Endothelial cell of umbilical vein (primary cell): Measurements from ENCODE around the gene PRKG1. TPM values are rescaled to one million over a fixed set of nuclear protein-coding genes. Genes with fewer than 3 reads are reported as not detected.
A peak's percentile ranks its signal among the peaks of the same experiment; 100 is the strongest.

Experiments
- BruUV-seq: library from RNA; stranded (reverse); fragments of 400-500 nt; replicated peaks from 2 replicates; lab custom pipeline; 2021; lab: Mats Ljungman, UMichigan
- CTCF ChIA-PET: fragments of 300-600, 350-600 bp; sonication (Branson Sonifier 250); formaldehyde crosslinking; loops from one replicate; lab custom pipeline; 2021; ENCODE audit warnings: antibody characterized with exemption, inconsistent platforms; lab: Charles Lee
- POLR2A ChIA-PET: fragments of 300-600, 350-600 bp; sonication (Branson Sonifier 250); formaldehyde crosslinking; loops from one replicate; lab custom pipeline; 2021; ENCODE audit warnings: antibody characterized with exemption, inconsistent platforms; lab: Charles Lee
- DNase-seq: peaks from one replicate; pipeline ENCODE4 v3.0.0-alpha.2; 2011; ENCODE audit warnings: low read depth, low spot score
- FAIRE-seq: peaks from 2 replicates; lab custom pipeline; 2011; peaks lifted over from hg19 to GRCh38; lab: Jason Lieb, UNC
- H2AFZ ChIP-seq: 2 replicates; pipeline ENCODE4 v1.6.0; 2012; ENCODE audit warnings: low read depth, low read length, control low read depth, inconsistent platforms
- H3K27ac ChIP-seq: 2 replicates; pipeline ENCODE4 v1.5.1; 2011; ENCODE audit warnings: low read depth, mild to moderate bottlenecking, control low read depth, low read length, moderate library complexity; ENCODE audit not compliant: insufficient read depth
- H3K27me3 ChIP-seq, 2 experiments: 2 replicates each; pipeline versions ENCODE4 v1.6.0 to v1.6.1; 2011; ENCODE audit warnings: low read length in 2 of 2, mixed read lengths in 1 of 2; ENCODE audit not compliant: control insufficient read depth in 2 of 2, insufficient read depth in 2 of 2
- H3K36me3 ChIP-seq, 2 experiments: 2 replicates in 1 of 2; 3 replicates in 1 of 2; pipeline ENCODE4 v1.5.1; 2011; ENCODE audit warnings: low read length in 2 of 2, mild to moderate bottlenecking in 1 of 2, moderate library complexity in 1 of 2; ENCODE audit not compliant: control insufficient read depth in 2 of 2, insufficient read depth in 2 of 2; ENCODE audit errors: extremely low read depth in 1 of 2
- H3K4me1 ChIP-seq: 3 replicates; pipeline ENCODE4 v1.5.1; 2011; ENCODE audit warnings: mild to moderate bottlenecking, low read length; ENCODE audit not compliant: control insufficient read depth, insufficient read depth; ENCODE audit errors: extremely low read depth
- H3K4me2 ChIP-seq: 2 replicates; pipeline ENCODE4 v1.6.1; 2011; ENCODE audit warnings: low read length, control low read depth, mixed read lengths; ENCODE audit not compliant: insufficient read depth
- H3K4me3 ChIP-seq, 3 experiments: fragments of 200-600 bp in 1 of 3; sonication (generic), shearing (Covaris generic) in 1 of 3; replicated peaks in 1 of 3; 2 replicates each; pipeline ENCODE4 v1.5.1; 2011 to 2016; ENCODE audit warnings: control low read depth in 3 of 3, low read length in 3 of 3, mild to moderate bottlenecking in 2 of 3, inconsistent platforms in 1 of 3, low read depth in 1 of 3, moderate library complexity in 1 of 3; ENCODE audit not compliant: insufficient read depth in 1 of 3
- H3K79me2 ChIP-seq: 2 replicates; pipeline ENCODE4 v1.6.0; 2012; ENCODE audit warnings: low read length, inconsistent platforms; ENCODE audit not compliant: control insufficient read depth, insufficient read depth
- H3K9ac ChIP-seq: replicated peaks from 2 replicates; pipeline ENCODE3; 2011; ENCODE audit warnings: low read length, control low read depth; ENCODE audit not compliant: insufficient read depth; ENCODE audit errors: extremely low read depth
- H3K9me1 ChIP-seq: replicated peaks from 3 replicates; pipeline ENCODE4 v1.6.0; 2011; ENCODE audit warnings: mild to moderate bottlenecking, low read length; ENCODE audit not compliant: control insufficient read depth, insufficient read depth; ENCODE audit errors: extremely low read depth
- H3K9me3 ChIP-seq: replicated peaks from 2 replicates; pipeline ENCODE4 v1.5.1; 2012; ENCODE audit warnings: low read length, inconsistent platforms; ENCODE audit not compliant: control insufficient read depth, insufficient read depth
- H4K20me1 ChIP-seq: replicated peaks from 2 replicates; pipeline ENCODE3; 2011; ENCODE audit warnings: mild to moderate bottlenecking, low read length; ENCODE audit not compliant: control insufficient read depth, insufficient read depth; ENCODE audit errors: extremely low read depth
- CTCF ChIP-seq, 2 donors: IDR thresholded peaks; 1 replicate in 1 of 2; 2 replicates in 1 of 2; pipeline ENCODE4 v1.5.1; 2011; ENCODE audit warnings: low read length in 2 of 2, mild to moderate bottlenecking in 2 of 2, moderate library complexity in 2 of 2, control low read depth in 1 of 2, inconsistent platforms in 1 of 2, low read depth in 1 of 2; ENCODE audit not compliant: insufficient read depth in 1 of 2; ENCODE audit errors: extremely low read depth in 1 of 2
- EZH2 ChIP-seq: IDR thresholded peaks from 2 replicates; pipeline ENCODE4 v1.6.1; 2012; ENCODE audit warnings: borderline replicate concordance, low read depth, mild to moderate bottlenecking, moderate library complexity, low read length, inconsistent platforms; ENCODE audit not compliant: severe bottlenecking
- FOS ChIP-seq: IDR thresholded peaks from 2 replicates; pipeline ENCODE4 v1.6.1; 2011; ENCODE audit warnings: mild to moderate bottlenecking, low read length, moderate library complexity, borderline replicate concordance; ENCODE audit not compliant: insufficient read depth
- GATA2 ChIP-seq: IDR thresholded peaks from 2 replicates; pipeline ENCODE4 v1.7.0; 2011; ENCODE audit warnings: low read depth, mild to moderate bottlenecking, moderate library complexity, mixed read lengths, low read length; ENCODE audit not compliant: insufficient read length, insufficient read depth
- JUN ChIP-seq: IDR thresholded peaks from 2 replicates; pipeline ENCODE4 v1.6.1; 2011; ENCODE audit warnings: borderline replicate concordance, low read depth; ENCODE audit not compliant: insufficient read length, insufficient read depth
- MAX ChIP-seq: IDR thresholded peaks from 2 replicates; pipeline ENCODE4 v1.6.1; 2011; ENCODE audit not compliant: insufficient read depth, insufficient read length
- MYC ChIP-seq: IDR thresholded peaks from one replicate; pipeline ENCODE4 v1.6.1; 2011; ENCODE audit warnings: mild to moderate bottlenecking, low read depth, low read length
- POLR2A ChIP-seq: IDR thresholded peaks from 2 replicates; pipeline ENCODE4 v1.6.1; 2012; ENCODE audit warnings: low read depth, mild to moderate bottlenecking, control low read depth, low read length
- POLR2AphosphoS5 ChIP-seq: IDR thresholded peaks from 2 replicates; pipeline ENCODE4 v1.6.1; 2012; ENCODE audit warnings: low read depth, mild to moderate bottlenecking, control low read depth, low read length, moderate library complexity; ENCODE audit not compliant: insufficient read depth
- dilution Hi-C: fragments of 300-500 bp; cut with MboI; formaldehyde crosslinking; loops from one replicate; pipeline ENCODE4 v1.15.0; 2019; ENCODE audit warnings: low sequenced_read_pairs; ENCODE audit not compliant: extremely low pct_ligation_motif_present
- intact Hi-C: fragments of 100-400 bp; cut with micrococcal nuclease; formaldehyde crosslinking; loops from one replicate; pipeline ENCODE4 v1.10.0; 2022
- polyA plus RNA-seq, 4 experiments: library from polyadenylated mRNA; depleted of rRNA in 3 of 4; stranded (reverse) in 3 of 4; unstranded in 1 of 4; fragments of >200 nt; gene quantifications; 2 replicates each; pipeline versions ENCODE4 v1.2.1 to v1.2.3, GENCODE V29; 2011 to 2012; ENCODE audit warnings: missing spikeins in 1 of 4
- total RNA-seq: library from RNA; stranded (reverse); gene quantifications from 2 replicates; pipeline ENCODE4 v1.2.3, GENCODE V29; 2021

Gene PRKG1
- total and polyA plus RNA-seq, 2 donors (not counting 3 experiments of a cell fraction or from before 2014, with no cell fraction given): 0.01 to 0.18 TPM

GRCh38 chr10:51204066-51204465 lies 129.8 kb downstream of the PRKG1 start:
- POLR2A ChIA-PET: no interaction called here
- dilution Hi-C loops: no loop called here

GRCh38 chr10:51204701-51205100 lies 130.4 kb downstream of the PRKG1 start:
- no TSS peak for BruUV-seq
- H4K20me1 ChIP-seq: no peaks in the 10 kb centered on the region
- POLR2A ChIA-PET: no interaction called here
- no peaks in the 10 kb centered on the region for H3K9me3 ChIP-seq
- no peaks in the 10 kb centered on the region for H3K79me2 ChIP-seq
- H2AFZ ChIP-seq: no peak overlapping the region
- H3K36me3 ChIP-seq: no peaks in the 10 kb centered on the region
- dilution Hi-C loops (no loop called here), intact Hi-C loops (no loop called here)
- no peak overlapping the region for H3K27ac ChIP-seq
- FAIRE-seq (no peak), DNase-seq (no peak)
- CTCF ChIA-PET: interaction anchor here (0.6 kb wide), 1 partner anchor 157 kb away, joined by 3 read pairs; no protein-coding TSS in a partner anchor
- H3K4me2 ChIP-seq: no peak overlapping the region
- peaks cover 4 to 7% of the 10 kb centered on the region in 2 experiments for H3K27me3 ChIP-seq
- no peak overlapping the region for H3K9ac ChIP-seq
- no peak for TF ChIP-seq MAX
- TF ChIP-seq GATA2: no peak
- TF ChIP-seq MYC: no peak
- no peak for TF ChIP-seq POLR2AphosphoS5
- no peak for TF ChIP-seq POLR2A
- TF ChIP-seq CTCF (IDR thresholded peaks at IDR 0.05; ENCODE audit: extremely low read depth in 1 of 2, insufficient read depth in 1 of 2, low read depth in 1 of 2, low read length in 2 of 2): no peak
- TF ChIP-seq EZH2: no peak
- no peak for TF ChIP-seq JUN
- no peak for TF ChIP-seq FOS
- H3K4me1 ChIP-seq: no peaks in the 10 kb centered on the region
- no peak overlapping the region for H3K4me3 ChIP-seq
- no peaks in the 10 kb centered on the region for H3K9me1 ChIP-seq

More at GRCh38 chr10:51204066-51204465, 129.8 kb downstream of the PRKG1 start:
- H3K4me3 ChIP-seq: no peak overlapping the region
- H3K4me1 ChIP-seq: no peaks in the 10 kb centered on the region
- no peaks in the 10 kb centered on the region for H3K9me3 ChIP-seq
- no peak overlapping the region for H3K9ac ChIP-seq
- intact Hi-C loops: no loop called here
- peaks cover 4 to 11% of the 10 kb centered on the region in 2 experiments for H3K27me3 ChIP-seq
- no peaks in the 10 kb centered on the region for H4K20me1 ChIP-seq
- H3K27ac ChIP-seq: no peak overlapping the region
- no peak overlapping the region for H2AFZ ChIP-seq
- H3K79me2 ChIP-seq: no peaks in the 10 kb centered on the region
- no peaks in the 10 kb centered on the region for H3K36me3 ChIP-seq
- H3K9me1 ChIP-seq: no peaks in the 10 kb centered on the region
- H3K4me2 ChIP-seq: no peak overlapping the region
- no peak for TF ChIP-seq POLR2AphosphoS5
- CTCF ChIA-PET: no interaction called here
- DNase-seq (peak; percentile 11), FAIRE-seq (no peak)
- BruUV-seq: no TSS peak
